Measurements from ENCODE around the gene SHROOM4. TPM values are rescaled to one million over a fixed set of nuclear protein-coding genes. Genes with fewer than 3 reads are reported as not detected.

Gene SHROOM4
- total RNA-seq, 1 experiment from 2014 or later = 2.1 TPM

GRCh38 chrX:50677789-50678188 lies 136.2 kb downstream of the SHROOM4 start:
- H3K27ac Mint-ChIP-seq = no peak overlapping the region
- H3K27me3 Mint-ChIP-seq (ENCODE audit: low read depth) = no peaks in the 10 kb centered on the region
- Histone ChIP-seq H3K79me2 (ENCODE audit: insufficient read depth, low read length) (no peaks in the 10 kb centered on the region), H4K5ac (ENCODE audit: insufficient read length, low read depth, low read length) (no peak overlapping the region), H3K14ac (ENCODE audit: insufficient read depth, low read length) (no peak overlapping the region), H3K9ac (ENCODE audit: extremely low read depth, insufficient read length, low read length) (no peak overlapping the region), H3K79me1 (ENCODE audit: insufficient read depth, low read depth, low read length, poor library complexity, severe bottlenecking) (no peaks in the 10 kb centered on the region), H3K4me2 (ENCODE audit: insufficient read depth, insufficient read length, low read length) (no peak overlapping the region), H4K20me1 (ENCODE audit: control insufficient read depth, insufficient read depth, insufficient read length) (no peaks in the 10 kb centered on the region), H4K91ac (ENCODE audit: insufficient read length, low read depth, low read length) (no peak overlapping the region), H3K27ac (ENCODE audit: insufficient read length, low read depth, low read length) (no peak overlapping the region), H2AK5ac (ENCODE audit: insufficient read length, low read length) (no peak overlapping the region), H2BK12ac (ENCODE audit: insufficient read length, low read depth, low read length) (no peak overlapping the region), H2BK15ac (ENCODE audit: low read depth, low read length) (no peak overlapping the region), H2BK120ac (ENCODE audit: low read depth, low read length, poor library complexity, severe bottlenecking) (no peak overlapping the region), H3K18ac (ENCODE audit: insufficient read length, low read depth, low read length) (no peak overlapping the region), H3K23ac (ENCODE audit: insufficient read length, low read depth, low read length) (no peak overlapping the region), H3K23me2 (ENCODE audit: insufficient read length, low read depth, low read length, poor library complexity, severe bottlenecking) (no peaks in the 10 kb centered on the region), H3K27me3 (ENCODE audit: insufficient read depth, low read length) (no peaks in the 10 kb centered on the region), H2BK5ac (ENCODE audit: insufficient read length, low read length) (no peak overlapping the region), H4K8ac (replicated peaks; ENCODE audit: insufficient read length, low read depth, low read length) (no peak overlapping the region), H3K4me1 (ENCODE audit: insufficient read depth, low read length) (no peaks in the 10 kb centered on the region), H2AFZ (ENCODE audit: low read length) (no peak overlapping the region), H3K9me3 (ENCODE audit: control insufficient read depth, low read depth, low read length) (no peaks in the 10 kb centered on the region), H2BK20ac (ENCODE audit: low read depth, low read length, poor library complexity, severe bottlenecking) (no peak overlapping the region), H3K4ac (ENCODE audit: low read depth, low read length) (no peak overlapping the region), H3T11ph (ENCODE audit: low read length) (no peak overlapping the region), H3K56ac (ENCODE audit: insufficient read length, low read depth, low read length) (no peak overlapping the region)
- no peak overlapping the region for H3K4me3 Mint-ChIP-seq
- H3K36me3 Mint-ChIP-seq (ENCODE audit: insufficient read depth in 1 of 3, low read depth in 3 of 3) = no peaks in the 10 kb centered on the region; a peak in 1 of 7 replicates
- H3K9me3 Mint-ChIP-seq = peaks cover 20 to 25% of the 10 kb centered on the region in 2 experiments
- WGBS (ENCODE audit: extremely low coverage, insufficient read length, low lambda C conversion rate) = no CpG with 5 or more reads among the region's 1 CpG
- DNase-seq = no peak
- no peaks in the 10 kb centered on the region for H3K4me1 Mint-ChIP-seq
- no peak for TF ChIP-seq CTCF (conservative IDR thresholded peaks at IDR 0.05)
